ENCODE results near the gene UST.
"Not testable (repeated sequence)": the region's sequence is repeated elsewhere in the genome, so short reads cannot be mapped to it uniquely, and the experiment has no call there.

The UST gene

GRCh38 chr6:148967011-148967520 lies 220.2 kb downstream of the UST start:
- intact Hi-C loops (cut with micrococcal nuclease): no loop called here
- no peaks in the 10 kb centered on the region for H3K9me3 Mint-ChIP-seq
- no peaks in the 10 kb centered on the region for H3K4me1 Mint-ChIP-seq (ENCODE audit: low read depth)
- peaks cover 15% of the 10 kb centered on the region for H3K27me3 Mint-ChIP-seq
- no peak overlapping the region for H3K27ac Mint-ChIP-seq
- no peak overlapping the region for H3K4me3 Mint-ChIP-seq
- H3K36me3 Mint-ChIP-seq (ENCODE audit: low read depth): no peaks in the 10 kb centered on the region

GRCh38 chr6:148967541-148967956 lies 220.7 kb downstream of the UST start:
- no peak overlapping the region for H3K27ac Mint-ChIP-seq
- H3K9me3 Mint-ChIP-seq: no peaks in the 10 kb centered on the region
- peaks cover 20% of the 10 kb centered on the region for H3K27me3 Mint-ChIP-seq
- H3K4me1 Mint-ChIP-seq (ENCODE audit: low read depth): no peaks in the 10 kb centered on the region
- no peaks in the 10 kb centered on the region for H3K36me3 Mint-ChIP-seq (ENCODE audit: low read depth)
- intact Hi-C loops (cut with micrococcal nuclease): no loop called here
- no peak overlapping the region for H3K4me3 Mint-ChIP-seq

GRCh38 chr6:148968771-148969602 lies 222.2 kb downstream of the UST start:
- intact Hi-C loops (cut with micrococcal nuclease): no loop called here
- H3K4me3 Mint-ChIP-seq: no peak overlapping the region
- H3K4me1 Mint-ChIP-seq (ENCODE audit: low read depth): peaks cover 4% of the 10 kb centered on the region
- no peak overlapping the region for H3K27ac Mint-ChIP-seq
- no peaks in the 10 kb centered on the region for H3K36me3 Mint-ChIP-seq (ENCODE audit: low read depth)
- H3K27me3 Mint-ChIP-seq: peaks cover 24% of the 10 kb centered on the region
- no peaks in the 10 kb centered on the region for H3K9me3 Mint-ChIP-seq

- peaks cover 24% of the 10 kb centered on the region for H3K27me3 Mint-ChIP-seq
- no peaks in the 10 kb centered on the region for H3K9me3 Mint-ChIP-seq
- H3K27ac Mint-ChIP-seq: no peak overlapping the region
- H3K4me1 Mint-ChIP-seq (ENCODE audit: low read depth): peaks cover 10% of the 10 kb centered on the region
- intact Hi-C loops (cut with micrococcal nuclease): no loop called here
- no peaks in the 10 kb centered on the region for H3K36me3 Mint-ChIP-seq (ENCODE audit: low read depth)
- H3K4me3 Mint-ChIP-seq: no peak overlapping the region
These were observed 222.8 kb downstream of the UST start for GRCh38 chr6:148969603-148970061.

GRCh38 chr6:148971031-148971927 lies 224.4 kb downstream of the UST start:
- intact Hi-C loops (cut with micrococcal nuclease): no loop called here
- no peak overlapping the region for H3K27ac Mint-ChIP-seq
- peaks cover 25% of the 10 kb centered on the region for H3K27me3 Mint-ChIP-seq
- H3K4me1 Mint-ChIP-seq (ENCODE audit: low read depth): peaks cover 10% of the 10 kb centered on the region
- no peak overlapping the region for H3K4me3 Mint-ChIP-seq
- no peaks in the 10 kb centered on the region for H3K9me3 Mint-ChIP-seq
- H3K36me3 Mint-ChIP-seq (ENCODE audit: low read depth): no peaks in the 10 kb centered on the region

- peaks cover 10% of the 10 kb centered on the region for H3K4me1 Mint-ChIP-seq (ENCODE audit: low read depth)
- H3K27me3 Mint-ChIP-seq: peaks cover 25% of the 10 kb centered on the region
- no peaks in the 10 kb centered on the region for H3K9me3 Mint-ChIP-seq
- H3K27ac Mint-ChIP-seq: no peak overlapping the region
- no peak overlapping the region for H3K4me3 Mint-ChIP-seq
- no peaks in the 10 kb centered on the region for H3K36me3 Mint-ChIP-seq (ENCODE audit: low read depth)
- intact Hi-C loops (cut with micrococcal nuclease): no loop called here
These were observed 225.7 kb downstream of the UST start for GRCh38 chr6:148972481-148972880.

GRCh38 chr6:148973538-148974208 lies 226.8 kb downstream of the UST start:
- H3K9me3 Mint-ChIP-seq: no peaks in the 10 kb centered on the region
- H3K4me3 Mint-ChIP-seq: no peak overlapping the region
- peaks cover 25% of the 10 kb centered on the region for H3K27me3 Mint-ChIP-seq
- intact Hi-C loops (cut with micrococcal nuclease): no loop called here
- H3K4me1 Mint-ChIP-seq (ENCODE audit: low read depth): peaks cover 10% of the 10 kb centered on the region
- H3K36me3 Mint-ChIP-seq (ENCODE audit: low read depth): no peaks in the 10 kb centered on the region
- no peak overlapping the region for H3K27ac Mint-ChIP-seq

GRCh38 chr6:148974351-148974750 lies 227.5 kb downstream of the UST start:
- peaks cover 16% of the 10 kb centered on the region for H3K4me1 Mint-ChIP-seq (ENCODE audit: low read depth)
- H3K27me3 Mint-ChIP-seq: peaks cover 25% of the 10 kb centered on the region
- no peaks in the 10 kb centered on the region for H3K36me3 Mint-ChIP-seq (ENCODE audit: low read depth)
- no peak overlapping the region for H3K4me3 Mint-ChIP-seq
- no peaks in the 10 kb centered on the region for H3K9me3 Mint-ChIP-seq
- intact Hi-C loops (cut with micrococcal nuclease): no loop called here
- H3K27ac Mint-ChIP-seq: no peak overlapping the region

- intact Hi-C loops (cut with micrococcal nuclease); H3K27me3 Mint-ChIP-seq; H3K27ac Mint-ChIP-seq; H3K4me3 Mint-ChIP-seq; H3K36me3 Mint-ChIP-seq (ENCODE audit: low read depth); H3K9me3 Mint-ChIP-seq: not testable (repeated sequence)
- peaks cover 16% of the 10 kb centered on the region for H3K4me1 Mint-ChIP-seq (ENCODE audit: low read depth)
These were observed 231.5 kb downstream of the UST start for GRCh38 chr6:148978298-148978697.

- Mint-ChIP-seq H3K4me1 (ENCODE audit: low read depth) (peaks cover 9% of the 10 kb centered on the region), H3K9me3 (no peaks in the 10 kb centered on the region), H3K4me3 (no peak overlapping the region), H3K27ac (no peak overlapping the region), H3K27me3 (peaks cover 2% of the 10 kb centered on the region), H3K36me3 (ENCODE audit: low read depth) (no peaks in the 10 kb centered on the region)
- intact Hi-C loops (cut with micrococcal nuclease): no loop called here
These were observed 232.4 kb downstream of the UST start for GRCh38 chr6:148979014-148979901.

GRCh38 chr6:148980234-148980633 lies 233.4 kb downstream of the UST start:
- Mint-ChIP-seq H3K4me1 (ENCODE audit: low read depth) (peaks cover 6% of the 10 kb centered on the region), H3K4me3 (no peak overlapping the region), H3K9me3 (no peaks in the 10 kb centered on the region), H3K27ac (no peak overlapping the region), H3K27me3 (peaks cover 3% of the 10 kb centered on the region), H3K36me3 (ENCODE audit: low read depth) (no peaks in the 10 kb centered on the region)
- intact Hi-C loops (cut with micrococcal nuclease): no loop called here

GRCh38 chr6:148981515-148981914 lies 234.7 kb downstream of the UST start:
- Mint-ChIP-seq H3K36me3 (ENCODE audit: low read depth) (no peaks in the 10 kb centered on the region), H3K9me3 (no peaks in the 10 kb centered on the region), H3K4me1 (ENCODE audit: low read depth) (peaks cover 11% of the 10 kb centered on the region), H3K27me3 (peaks cover 2% of the 10 kb centered on the region), H3K4me3 (no peak overlapping the region), H3K27ac (no peak overlapping the region)
- intact Hi-C loops (cut with micrococcal nuclease): no loop called here

Measured in dendritic cell treated with granulocyte-macrophage colony-stimulating factor and Interleukin-4, amounts not matched to agents 40 ng/mL and 50 ng/mL, for 4 days (primary cell).